HG02759 (cell line): ENCODE measurements around the gene ELP6.
"Not testable (repeated sequence)": the region's sequence is repeated elsewhere in the genome, so short reads cannot be mapped to it uniquely, and the experiment has no call there.

Source experiments
- ATAC-seq: cut with Tn5 transposase; IDR thresholded peaks from one replicate; pipeline ENCODE4 v1.9.1; 2021; ENCODE audit warnings: mild to moderate bottlenecking, moderate library complexity; ENCODE audit not compliant: unreplicated experiment

The ELP6 gene

DNA sequence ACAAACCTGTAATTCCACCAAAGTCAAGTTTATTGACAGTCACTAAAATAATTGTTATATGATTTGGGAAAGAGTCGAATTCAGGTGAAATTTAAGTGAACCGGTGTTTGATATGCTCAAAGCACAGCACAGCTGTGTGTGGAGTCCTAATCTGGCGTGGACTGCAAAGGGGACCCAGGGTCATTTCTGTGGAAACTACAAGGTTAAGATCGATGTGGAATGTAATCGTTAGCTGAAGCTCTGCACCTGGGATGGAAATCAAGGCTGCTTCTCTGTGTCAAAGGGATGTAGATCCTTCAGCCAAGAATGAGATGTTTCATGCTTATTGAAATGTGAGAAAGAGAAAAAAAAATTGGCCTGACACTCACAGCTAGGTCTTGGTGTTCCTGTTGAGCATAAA is 1.6 kb upstream of the ELP6 start:
- no peak for ATAC-seq

DNA sequence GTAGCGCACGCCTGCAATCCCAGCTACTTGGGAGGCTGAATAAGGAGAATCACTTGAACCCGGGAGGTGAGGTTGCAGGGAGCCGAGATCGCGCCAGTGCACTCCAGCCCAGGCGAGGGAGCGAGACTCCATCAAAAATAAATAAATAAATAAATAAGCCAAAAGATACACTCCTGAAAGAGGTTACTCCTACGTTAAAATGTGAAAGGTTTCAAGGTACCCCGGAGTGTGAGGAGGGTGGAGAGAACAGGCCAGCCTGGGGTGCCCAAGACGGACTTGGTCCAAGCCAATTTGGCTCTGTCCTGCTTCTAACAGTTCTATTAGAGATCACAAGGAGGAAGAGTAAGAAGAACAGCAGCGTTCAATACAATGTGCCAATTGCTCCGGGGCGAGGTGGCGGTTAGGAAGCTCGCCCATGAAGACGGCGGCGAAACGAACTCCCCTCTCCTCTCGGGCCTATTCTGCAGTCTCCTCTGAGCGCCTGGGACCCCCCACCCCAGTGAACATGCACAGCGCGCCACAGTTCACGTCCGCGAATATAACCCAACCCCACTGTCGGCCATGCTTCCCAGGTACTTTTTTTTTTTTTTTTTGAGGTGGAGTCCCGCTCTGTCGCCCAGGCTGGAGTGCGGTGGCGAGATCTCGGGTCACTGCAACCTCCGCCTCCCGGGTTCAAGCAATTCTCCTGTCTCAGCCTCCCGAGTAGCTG is 942 bp downstream of the ELP6 start:
- no peak for ATAC-seq

- not testable (repeated sequence) for ATAC-seq
Measured at GRCh38 chr3:47505267-47505666, 8.2 kb downstream of the ELP6 start.

GRCh38 chr3:47504113-47504512 is 9.4 kb downstream of the ELP6 start:
- ATAC-seq = no peak

GRCh38 chr3:47503033-47503432 is 10.5 kb downstream of the ELP6 start:
- ATAC-seq = no peak

DNA sequence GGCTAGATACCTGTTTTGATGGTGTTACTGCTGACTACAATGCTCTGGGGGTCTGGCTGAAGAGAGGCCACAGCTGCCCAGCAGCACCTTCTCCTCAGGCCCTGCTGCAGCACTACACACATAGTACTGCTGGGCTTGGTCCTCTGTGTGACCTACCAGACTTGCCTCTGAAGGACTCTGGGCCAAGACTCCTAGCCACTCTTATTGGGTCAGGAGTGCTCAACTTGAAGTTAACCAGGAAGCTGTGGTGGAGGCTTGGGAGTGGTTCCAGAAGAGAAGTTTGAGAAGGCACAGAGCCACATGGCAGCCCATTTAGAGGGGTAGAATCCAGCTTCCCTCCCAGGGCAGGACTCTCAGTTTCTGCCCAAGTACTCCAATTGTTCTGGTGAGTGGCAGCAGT is 16.6 kb downstream of the ELP6 start:
- no peak for ATAC-seq

- ATAC-seq = no peak
Measured at GRCh38 chr3:47495886-47496285, 17.6 kb downstream of the ELP6 start.

DNA sequence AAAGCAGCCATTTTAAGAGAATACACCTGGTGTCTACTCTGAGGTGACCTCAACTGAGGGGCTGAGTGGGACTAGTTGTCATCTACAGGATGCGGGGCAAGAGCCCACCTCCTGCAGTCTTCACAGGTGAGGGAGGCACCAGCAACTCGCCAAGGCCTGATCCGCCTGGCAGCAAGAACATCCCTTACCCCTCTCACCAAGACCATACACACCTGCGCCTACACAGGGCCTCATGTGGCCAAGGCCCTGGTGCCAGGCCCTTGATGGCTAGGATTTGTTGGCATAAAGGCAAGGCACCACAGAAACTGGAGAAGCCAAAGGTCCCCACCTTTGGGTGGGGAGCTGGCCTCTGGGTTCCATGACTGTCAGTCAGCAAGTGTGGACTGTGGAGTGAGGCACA is 18.4 kb downstream of the ELP6 start:
- no peak for ATAC-seq

- ATAC-seq = no peak
Measured at GRCh38 chr3:47491777-47492176, 21.7 kb downstream of the ELP6 start.

DNA sequence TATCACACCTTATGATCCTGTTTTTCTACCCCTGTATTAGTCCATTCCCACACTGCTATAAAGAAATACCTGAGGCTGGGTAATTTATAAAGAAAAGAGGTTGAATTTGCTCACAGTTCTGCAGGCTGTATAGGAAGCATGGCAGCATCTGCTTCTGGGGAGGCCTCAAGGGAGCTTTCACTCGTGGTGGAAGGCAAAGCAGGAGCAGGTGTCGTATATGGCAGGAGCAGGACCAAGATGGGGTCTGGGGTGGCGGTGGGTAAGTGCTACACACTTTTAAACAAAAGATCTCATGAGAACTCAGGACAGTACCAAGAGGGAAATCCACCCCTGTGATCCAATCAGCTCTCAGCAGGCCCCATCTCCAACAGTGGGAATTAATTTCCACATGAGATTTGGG is 22.3 kb downstream of the ELP6 start:
- ATAC-seq = no peak

DNA sequence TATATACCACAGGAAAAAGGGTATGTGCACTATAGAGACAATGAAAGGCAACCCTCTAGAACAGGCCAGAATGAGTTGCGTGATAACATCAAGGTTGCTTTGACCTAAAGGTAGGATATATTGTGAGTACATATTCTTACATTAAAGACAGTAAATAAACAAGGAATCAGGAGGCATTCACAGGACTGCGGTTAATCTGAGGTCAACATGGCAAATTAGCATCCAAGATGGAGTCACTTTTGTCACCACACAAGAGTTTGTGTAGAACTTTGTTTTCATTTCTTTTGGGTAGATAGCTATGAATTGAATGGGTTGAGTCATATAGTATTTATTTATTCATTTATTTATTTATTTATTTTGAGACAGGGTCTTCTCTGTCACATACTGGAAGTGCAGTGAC is 26.2 kb downstream of the ELP6 start:
- ATAC-seq = no peak

DNA sequence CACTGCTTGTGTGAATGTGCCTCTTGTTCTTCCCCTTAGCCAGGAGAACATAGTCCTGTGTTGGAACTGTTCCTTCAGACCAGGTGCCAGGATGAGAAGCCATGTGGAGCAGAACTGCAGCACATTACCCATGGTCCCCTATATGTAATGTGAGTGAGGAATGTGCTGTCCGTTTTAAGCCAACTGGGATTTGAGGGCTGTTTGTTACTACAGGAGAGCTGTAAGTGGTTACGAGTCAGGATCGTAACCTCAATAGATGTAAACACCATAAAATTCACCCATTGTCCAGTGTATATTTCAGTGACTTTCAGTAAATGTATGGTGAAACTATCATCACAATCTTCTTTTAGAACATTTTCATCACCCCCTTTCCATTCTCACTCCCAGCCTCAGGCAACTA is 27.7 kb downstream of the ELP6 start:
- no peak for ATAC-seq

DNA sequence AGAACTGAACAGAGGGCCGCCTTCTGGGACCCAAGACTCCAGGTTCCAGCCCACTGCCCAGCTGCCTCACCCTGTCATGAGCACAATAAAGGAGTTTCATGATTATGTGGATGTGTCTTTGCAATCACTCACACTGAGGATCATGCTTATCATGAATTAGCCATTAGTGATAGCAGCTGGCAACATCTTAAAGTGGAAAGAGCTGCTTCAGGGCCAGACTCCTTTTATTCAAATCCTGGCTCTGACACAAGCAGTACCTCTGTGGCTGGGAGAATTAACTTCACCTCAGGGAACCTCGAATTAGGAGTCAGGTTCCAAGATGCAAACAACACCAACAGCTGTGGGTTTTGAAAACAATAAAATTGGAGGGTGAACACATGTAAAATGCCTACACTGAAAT is 31.1 kb downstream of the ELP6 start:
- no peak for ATAC-seq

DNA sequence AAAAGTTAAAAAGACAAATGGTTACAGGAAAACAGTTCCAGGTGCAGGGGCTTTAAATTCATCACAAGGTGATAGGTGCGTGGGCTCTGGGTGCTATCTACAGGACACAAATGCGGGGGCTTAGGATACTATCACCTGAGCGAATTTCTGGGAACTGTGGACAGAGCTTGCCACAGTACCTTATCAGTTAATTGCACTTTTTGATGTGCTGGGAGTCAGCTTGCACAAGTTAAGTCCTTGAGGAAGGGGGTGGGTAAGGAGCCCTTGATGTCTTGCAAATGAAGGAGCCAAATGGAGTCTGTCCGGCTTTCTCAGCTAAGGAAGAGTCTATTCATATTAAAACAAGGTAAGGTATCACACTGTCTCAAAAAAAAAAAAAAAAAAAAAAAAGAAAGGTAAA is 31.7 kb downstream of the ELP6 start:
- not testable (repeated sequence) for ATAC-seq

GRCh38 chr3:47480267-47480666 is 33.2 kb downstream of the ELP6 start:
- not testable (repeated sequence) for ATAC-seq

- ATAC-seq = no peak
Measured at GRCh38 chr3:47479826-47480160, 33.7 kb downstream of the ELP6 start.

- no peak for ATAC-seq
Measured at GRCh38 chr3:47478022-47478421, 35.5 kb downstream of the ELP6 start.

GRCh38 chr3:47476644-47477199 is 36.8 kb downstream of the ELP6 start:
- ATAC-seq = no peak

DNA sequence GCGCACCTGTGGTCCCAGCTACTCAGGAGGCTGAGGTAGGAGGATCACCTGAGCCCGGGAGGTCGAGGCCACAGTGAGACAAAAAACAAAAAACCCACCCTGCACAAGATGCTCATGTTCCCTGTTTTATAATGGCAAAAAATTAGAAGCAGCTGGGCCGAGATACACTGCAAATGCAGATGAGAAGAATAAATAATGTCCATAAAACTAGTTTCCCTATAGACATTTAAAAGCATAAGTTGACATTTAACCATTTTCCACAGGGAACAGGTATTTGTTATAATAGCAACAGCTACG is 37.2 kb downstream of the ELP6 start:
- ATAC-seq = no peak

- peak; percentile 92 for ATAC-seq
Measured at GRCh38 chr3:47475570-47476329, 37.8 kb downstream of the ELP6 start, which contains the start of gene SCAP. Gene SCAP, minus strand, starts transcription at chr3:47475941. Its CDS starts 32,948 bp downstream, at chr3:47442993.

DNA sequence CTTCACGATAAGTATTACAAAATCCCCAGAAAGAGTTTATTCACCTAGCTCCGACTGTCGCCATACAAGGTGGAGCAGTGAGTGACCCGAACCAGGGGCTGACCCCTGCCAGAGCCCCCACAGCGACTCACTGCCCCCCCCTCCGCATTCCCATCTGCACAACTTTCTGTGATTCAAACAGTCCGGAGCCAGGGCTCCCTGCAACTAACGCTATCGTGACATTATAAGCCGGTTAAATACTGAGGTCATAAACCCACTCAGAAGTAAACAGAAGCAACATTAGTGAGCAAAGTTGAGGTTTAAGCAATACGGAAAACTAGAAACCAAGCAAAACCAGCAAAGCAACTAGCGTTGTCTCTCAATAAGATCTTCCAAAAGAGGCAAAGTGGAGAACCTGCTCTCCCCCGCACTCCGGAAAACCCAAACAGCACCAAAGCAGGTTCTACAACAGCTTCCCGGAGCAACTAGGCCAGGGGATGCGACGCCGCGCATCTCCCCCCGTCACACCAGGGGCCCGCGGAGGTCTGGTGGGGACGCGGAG is 38.4 kb downstream of the ELP6 start:
- ATAC-seq = no peak

GRCh38 chr3:47473391-47473790 is 40.1 kb downstream of the ELP6 start:
- ATAC-seq = no peak
